EL (cell line): ENCODE measurements around the gene IPP.
"Not testable (repeated sequence)": the region's sequence is repeated elsewhere in the genome, so short reads cannot be mapped to it uniquely, and the experiment has no call there.

Source experiments
- DNase-seq: peaks from one replicate; pipeline ENCODE4 v3.0.0-alpha.2; 2016

The IPP gene

GRCh38 chr1:45750298-45751038 lies at the start of gene IPP:
Gene IPP, minus strand, starts transcription at chr1:45750653. Its CDS starts 4,242 bp downstream, at chr1:45746411.
- peak; percentile 98 for DNase-seq

- no peak for DNase-seq
Observed at GRCh38 chr1:45796946-45797345, 46.5 kb upstream of the IPP start.

DNA sequence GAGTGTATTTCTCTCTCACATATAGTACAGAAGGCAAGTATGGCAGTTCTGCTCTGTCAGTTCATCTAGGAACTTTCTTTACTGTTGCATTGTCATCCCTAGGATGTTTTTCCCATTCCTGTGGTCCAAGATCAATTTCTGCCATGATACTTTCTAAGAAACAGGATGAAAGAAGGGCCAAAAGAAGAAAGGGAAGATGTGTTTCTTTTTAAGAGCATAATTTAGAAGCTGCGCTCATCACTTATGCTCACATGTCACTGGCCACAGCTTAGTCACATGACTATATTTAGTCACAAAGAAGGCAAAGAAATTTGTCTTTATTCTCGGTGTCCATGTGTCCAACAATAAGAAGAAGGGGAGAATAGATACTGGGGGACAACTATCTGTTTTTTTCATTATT lies 45.9 kb upstream of the IPP start:
- DNase-seq: no peak

- no peak for DNase-seq
Observed at GRCh38 chr1:45793942-45794604, 43.6 kb upstream of the IPP start.

DNA sequence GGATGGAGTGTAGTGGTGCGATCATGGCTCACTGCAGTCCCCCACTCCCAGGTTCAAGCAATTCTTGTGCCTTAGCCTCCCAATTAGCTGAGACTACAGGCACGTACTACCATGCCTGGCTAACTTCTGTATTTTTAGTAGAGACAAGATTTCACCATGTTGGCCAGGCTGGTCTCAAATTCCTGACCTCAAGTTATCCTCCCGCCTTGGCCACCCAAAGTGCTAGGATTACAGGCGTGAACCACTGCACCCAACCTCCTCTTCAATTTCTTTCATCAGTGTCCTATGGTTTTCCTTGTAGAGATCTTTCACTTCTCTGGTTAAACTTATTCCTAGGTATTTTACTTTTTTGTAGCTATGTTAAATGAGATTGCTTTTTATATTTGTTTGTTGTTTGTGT lies 42.3 kb upstream of the IPP start:
- DNase-seq: no peak

DNA sequence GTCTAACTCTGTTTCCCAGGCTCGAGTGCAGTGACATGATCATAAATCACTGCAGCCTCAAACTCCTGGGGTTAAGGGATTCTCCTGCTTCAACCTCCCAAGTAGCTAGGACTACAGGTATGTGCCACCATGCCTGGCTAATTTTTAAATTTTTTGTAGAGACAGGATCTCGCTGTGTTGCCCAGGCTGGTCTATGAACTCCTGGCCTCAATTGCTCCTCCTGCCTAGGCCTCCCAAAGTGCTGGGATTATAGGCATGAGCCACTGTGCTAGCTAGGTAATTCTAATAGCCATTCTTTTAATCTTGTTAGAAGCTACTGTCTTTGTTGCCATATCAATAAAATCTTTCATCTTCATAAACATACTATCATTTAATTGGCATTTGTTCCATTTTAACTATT lies 39.1 kb upstream of the IPP start:
- no peak for DNase-seq

- no peak for DNase-seq
Observed at GRCh38 chr1:45787905-45788304, 37.5 kb upstream of the IPP start.

GRCh38 chr1:45785583-45785982 lies 35.1 kb upstream of the IPP start:
- no peak for DNase-seq

- no peak for DNase-seq
Observed at GRCh38 chr1:45775794-45776193, 25.3 kb upstream of the IPP start.

GRCh38 chr1:45772971-45773370 lies 22.5 kb upstream of the IPP start:
- no peak for DNase-seq

GRCh38 chr1:45769261-45769932 lies 18.9 kb upstream of the IPP start:
- DNase-seq: no peak

DNA sequence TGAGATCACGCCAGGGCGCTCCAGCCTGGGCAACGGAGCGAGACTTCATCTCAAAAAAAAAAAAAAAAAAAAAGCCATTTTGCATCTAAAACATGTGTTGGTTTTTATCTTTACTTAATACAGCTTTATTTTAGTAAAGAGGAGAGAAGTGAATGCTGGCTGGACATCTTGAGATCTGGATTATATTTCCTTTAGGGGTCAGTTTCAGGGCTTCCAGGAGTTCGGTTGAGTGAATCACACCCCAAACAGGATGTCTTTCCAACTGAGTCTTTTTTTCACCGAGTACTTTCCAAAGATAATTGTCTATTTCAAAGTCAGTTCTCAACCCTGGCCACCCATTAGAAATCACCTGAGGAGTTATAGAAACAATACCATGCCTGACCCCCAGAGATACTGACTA lies 16.6 kb upstream of the IPP start:
- peak; percentile 30 for DNase-seq

GRCh38 chr1:45765999-45766792 lies 15.7 kb upstream of the IPP start:
- no peak for DNase-seq

DNA sequence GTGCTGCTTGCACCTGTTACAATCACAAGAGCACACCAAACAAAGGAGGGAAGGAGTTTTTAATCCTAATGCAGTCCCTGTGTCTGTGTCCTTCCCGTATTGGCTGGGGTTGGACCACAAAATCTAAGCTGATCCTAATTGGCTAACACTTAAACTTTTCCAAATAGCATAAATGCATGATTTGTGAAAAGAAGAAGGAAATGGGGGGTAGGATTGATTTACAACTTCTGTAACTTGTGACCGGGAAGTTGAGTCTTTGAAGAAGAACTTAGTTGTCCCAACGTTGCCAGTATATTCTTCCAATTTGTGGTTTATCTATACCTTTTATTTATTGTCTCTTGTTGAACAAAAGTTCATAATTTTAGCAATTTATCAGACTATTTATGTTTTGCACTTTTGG lies 11.8 kb upstream of the IPP start:
- no peak for DNase-seq

DNA sequence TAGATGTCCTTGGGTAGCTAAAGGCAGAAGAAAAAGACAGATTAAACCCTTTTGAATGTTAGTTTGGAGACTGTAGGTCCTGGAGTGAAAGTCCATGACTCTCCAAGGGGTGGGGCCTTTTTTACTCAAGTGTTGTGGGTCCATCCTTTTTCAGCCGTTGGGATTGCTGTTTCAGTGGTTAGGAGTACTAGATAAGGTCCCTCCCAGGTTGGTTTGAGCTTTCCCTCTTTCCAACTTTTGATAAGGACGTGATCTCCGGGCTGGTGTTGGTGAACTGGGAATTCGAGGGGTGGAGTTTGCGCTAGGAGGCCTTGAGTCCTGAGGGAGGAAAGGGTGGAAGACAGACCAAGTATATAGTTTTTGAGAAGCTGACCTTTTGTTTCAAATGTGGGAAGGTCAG lies 5.2 kb upstream of the IPP start:
- no peak for DNase-seq

GRCh38 chr1:45753248-45754037 lies 3.0 kb upstream of the IPP start:
- DNase-seq: no peak

GRCh38 chr1:45752441-45753052 lies 2.1 kb upstream of the IPP start:
- no peak for DNase-seq

DNA sequence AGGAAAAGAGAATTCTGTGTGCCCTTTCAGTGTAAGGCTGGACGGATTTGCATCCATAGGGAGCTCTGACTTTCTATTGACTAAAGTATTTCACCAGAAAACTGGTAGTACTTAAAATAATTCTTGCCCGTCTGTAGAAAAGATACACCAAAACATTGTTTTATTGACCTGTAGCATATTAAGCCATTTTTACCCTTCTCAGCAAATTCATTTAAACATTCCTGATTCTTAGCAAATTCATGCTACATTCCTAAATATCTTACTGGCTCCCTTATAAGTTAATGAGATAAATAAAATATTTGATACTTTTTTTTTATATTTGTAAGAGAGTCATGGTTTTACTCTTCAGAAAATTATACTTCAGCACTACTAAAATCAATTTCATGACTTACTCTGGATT lies 1.6 kb upstream of the IPP start:
- no peak for DNase-seq

DNA sequence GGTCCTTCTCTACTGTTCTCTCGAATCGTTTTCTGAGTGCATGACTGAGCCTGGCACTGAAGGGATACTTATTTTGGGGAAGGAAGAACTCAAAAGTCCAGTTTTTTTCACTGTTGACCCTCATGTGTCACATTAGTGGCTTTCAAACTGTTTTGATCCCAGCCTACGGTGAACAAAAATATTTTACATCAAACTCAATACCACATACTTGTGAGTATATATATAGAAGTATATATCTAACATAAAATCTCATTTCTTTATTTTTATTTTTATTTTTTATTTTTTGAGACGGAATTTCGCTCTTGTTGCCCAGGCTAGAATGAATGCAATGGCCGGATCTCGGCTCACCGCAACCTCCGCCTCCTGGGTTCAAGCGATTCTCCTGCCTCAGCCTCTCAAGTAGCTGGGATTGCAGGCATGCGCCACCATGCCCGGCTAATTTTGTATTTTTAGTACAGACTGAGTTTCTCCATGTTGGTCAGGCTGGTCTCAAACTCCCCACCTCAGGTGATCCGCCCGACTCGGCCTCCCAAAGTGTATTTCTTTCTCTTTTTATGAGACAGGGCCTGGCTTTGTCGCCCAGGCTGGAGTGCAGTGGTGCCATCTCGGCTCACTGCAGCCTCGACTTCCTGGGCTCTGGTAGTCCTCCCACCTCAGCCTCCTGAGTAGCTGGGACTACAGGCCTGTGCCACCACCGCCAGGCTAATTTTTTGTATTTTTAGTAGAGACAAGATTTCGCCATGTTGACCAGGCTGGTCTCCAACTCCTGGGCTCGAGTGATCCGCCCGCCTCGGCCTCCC lies 786 bp upstream of the IPP start:
- DNase-seq: not testable (repeated sequence)

DNA sequence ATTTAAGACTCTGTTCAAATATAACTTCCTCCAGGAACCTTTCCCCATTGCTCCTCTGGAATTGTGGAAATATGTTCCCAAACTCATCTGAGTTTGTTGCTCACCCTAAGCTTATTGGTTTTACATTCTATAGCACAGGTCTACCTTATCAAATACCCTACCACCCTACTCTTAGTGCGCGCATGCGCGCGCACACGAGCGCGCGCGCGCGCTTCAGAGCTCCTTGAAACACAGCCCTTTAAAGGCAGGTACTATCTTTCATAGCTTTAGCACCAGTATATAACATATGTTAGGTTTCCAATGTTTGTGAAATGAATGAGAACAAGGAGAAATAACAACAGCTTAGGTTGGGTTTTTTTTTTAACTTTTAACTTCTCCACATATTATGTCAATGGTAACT lies 3.5 kb downstream of the IPP start:
- no peak for DNase-seq

GRCh38 chr1:45739641-45740156 lies 10.8 kb downstream of the IPP start:
- DNase-seq: not testable (repeated sequence)
